Panc1 (cell line): ENCODE data around the gene DNASE1. TPM values are rescaled to one million over a fixed set of nuclear protein-coding genes. Genes with fewer than 3 reads are reported as not detected.

ENCODE experiments used
- ATAC-seq: fragments of 200-7000 bp; cut with Tn5 transposase; 2 replicates; pipeline ENCODE4 v1.9.1; 2020; ENCODE audit warnings: mild to moderate bottlenecking, moderate library complexity
- BruUV-seq: library from RNA; stranded (reverse); fragments of 400-500 nt; replicated peaks from 2 replicates; lab custom pipeline; 2021; lab: Mats Ljungman, UMichigan
- CTCF ChIA-PET: fragments of 300-600 bp; sonication (Branson Sonifier 250); formaldehyde crosslinking; loops from one replicate; lab custom pipeline; 2022; ENCODE audit warnings: antibody characterized with exemption; lab: Charles Lee
- POLR2A ChIA-PET: fragments of 300-600 bp; sonication (Branson Sonifier 250); formaldehyde crosslinking; loops from one replicate; lab custom pipeline; 2022; ENCODE audit warnings: antibody characterized with exemption; lab: Charles Lee
- DNase-seq: peaks from one replicate; pipeline ENCODE4 v3.0.0-alpha.2; 2010; ENCODE audit warnings: low read depth, low spot score
- H3K27ac ChIP-seq: 2 replicates; pipeline ENCODE4 v1.5.1; 2011; ENCODE audit warnings: mild to moderate bottlenecking, low read length, inconsistent platforms
- H3K27me3 ChIP-seq: fragments of 200-500 bp; sonication (Bioruptor generic); 2 replicates; pipeline ENCODE4 v1.6.0; 2014; ENCODE audit warnings: low read length, inconsistent platforms; ENCODE audit not compliant: control insufficient read depth, insufficient read depth
- H3K36me3 ChIP-seq: fragments of 200-500 bp; sonication (Bioruptor generic); 2 replicates; pipeline ENCODE4 v1.5.1; 2014; ENCODE audit warnings: inconsistent platforms, mild to moderate bottlenecking, low read length, moderate library complexity; ENCODE audit not compliant: control insufficient read depth, insufficient read depth
- H3K4me1 ChIP-seq: 2 replicates; pipeline ENCODE4 v1.5.1; 2011; ENCODE audit warnings: inconsistent platforms, mild to moderate bottlenecking, low read length, moderate library complexity; ENCODE audit not compliant: control insufficient read depth, insufficient read depth
- H3K4me3 ChIP-seq, 2 experiments: 2 replicates each; pipeline ENCODE4 v1.5.1; 2011 to 2012; ENCODE audit warnings: low read depth in 2 of 2, low read length in 2 of 2, mild to moderate bottlenecking in 2 of 2, inconsistent platforms in 1 of 2, moderate library complexity in 1 of 2
- H3K9me3 ChIP-seq: fragments of 200-500 bp; sonication (Bioruptor generic); 2 replicates; pipeline ENCODE4 v1.5.1; 2014; ENCODE audit warnings: low read depth, mild to moderate bottlenecking, inconsistent platforms, low read length, moderate library complexity; ENCODE audit not compliant: control insufficient read depth, insufficient read depth
- POLR2AphosphoS5 ChIP-seq: IDR thresholded peaks from 2 replicates; pipeline ENCODE4 v1.6.1; 2012; ENCODE audit warnings: mild to moderate bottlenecking, low read depth, low read length, moderate library complexity
- REST ChIP-seq, 2 experiments: IDR thresholded peaks; 2 replicates each; pipeline ENCODE4 v1.6.1; 2011 to 2012; ENCODE audit warnings: low read depth in 2 of 2, control low read depth in 1 of 2, low read length in 1 of 2, mild to moderate bottlenecking in 1 of 2, moderate library complexity in 1 of 2; ENCODE audit not compliant: insufficient read depth in 1 of 2
- SIN3A ChIP-seq: IDR thresholded peaks from 2 replicates; pipeline ENCODE4 v1.6.1; 2012; ENCODE audit warnings: low read depth, mild to moderate bottlenecking, low read length, moderate library complexity, borderline replicate concordance; ENCODE audit not compliant: insufficient read depth
- TCF7L2 ChIP-seq: IDR thresholded peaks from 2 replicates; pipeline ENCODE4 v1.6.1; 2011; ENCODE audit warnings: mild to moderate bottlenecking, low read depth, low read length, inconsistent platforms
- in situ Hi-C: cut with HindIII; loops from 2 replicates; pipeline ENCODE4 v1.10.0; 2016; ENCODE audit warnings: low sequenced_read_pairs, low pct_unique_long_range_greater_than_20kb
- intact Hi-C: fragments of 100-400 bp; cut with micrococcal nuclease; formaldehyde crosslinking; loops from one replicate; pipeline ENCODE4 v1.10.0; 2022; ENCODE audit not compliant: unreplicated experiment
- total RNA-seq: library from RNA; stranded (reverse); gene quantifications from one replicate; pipeline ENCODE4 v1.2.1, GENCODE V29; 2021; ENCODE audit not compliant: unreplicated experiment
- TF ChIP-seq, protein P1 (sequence below): fragments of 450-650 bp; IDR thresholded peaks from 2 replicates; pipeline ENCODE4 v1.5.1; 2017; ENCODE audit warnings: mild to moderate bottlenecking

The DNASE1 gene
- total RNA-seq, 1 experiment from 2014 or later, result 21.1 TPM

DNA sequence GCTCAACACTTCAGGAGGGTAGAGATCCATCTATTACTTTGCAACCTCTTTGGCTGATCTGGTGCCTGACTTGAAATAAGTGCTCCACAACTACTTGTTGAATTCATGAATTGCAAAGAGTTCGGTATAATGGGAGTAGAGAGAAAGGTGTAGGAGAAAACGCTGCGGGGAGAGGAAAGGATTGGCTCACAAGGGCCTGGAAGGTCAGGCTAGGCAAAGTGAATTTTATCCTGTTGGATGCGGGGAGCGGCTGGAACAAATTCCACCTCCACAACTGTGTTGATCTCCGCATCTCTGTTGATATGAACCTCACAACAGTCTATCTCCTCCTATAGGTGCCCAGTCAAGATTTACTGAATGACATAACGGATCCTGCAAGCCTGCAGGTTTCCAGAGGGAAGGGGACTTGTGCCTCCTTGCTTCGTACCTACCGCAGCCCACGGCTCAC, 43.8 kb upstream of the DNASE1 start:
- ChIA-PET CTCF (no interaction called here), POLR2A (no interaction called here)
- in situ Hi-C loops (no loop called here), intact Hi-C loops (no loop called here)
- BruUV-seq, result no TSS peak
- DNase-seq (no peak), ATAC-seq (peak; percentile 43; the same call in 1 of the 2 replicates)
- peak overlapping the region; percentile 82 for H3K27ac ChIP-seq
- H3K36me3 ChIP-seq, result peaks cover 3% of the 10 kb centered on the region; the same call in 1 of the 2 replicates
- no peaks in the 10 kb centered on the region for H3K27me3 ChIP-seq
- peak overlapping the region; percentile 57 to 90 for H3K4me3 ChIP-seq
- no peaks in the 10 kb centered on the region for H3K9me3 ChIP-seq
- H3K4me1 ChIP-seq, result peaks cover 14% of the 10 kb centered on the region
- TF ChIP-seq POLR2AphosphoS5 (no peak), REST (IDR thresholded peaks at IDR 0.05; ENCODE audit: insufficient read depth in 1 of 2, low read depth in 2 of 2, low read length in 1 of 2) (no peak), TCF7L2 (no peak), SIN3A (no peak)
- TF ChIP-seq, protein P1, sequence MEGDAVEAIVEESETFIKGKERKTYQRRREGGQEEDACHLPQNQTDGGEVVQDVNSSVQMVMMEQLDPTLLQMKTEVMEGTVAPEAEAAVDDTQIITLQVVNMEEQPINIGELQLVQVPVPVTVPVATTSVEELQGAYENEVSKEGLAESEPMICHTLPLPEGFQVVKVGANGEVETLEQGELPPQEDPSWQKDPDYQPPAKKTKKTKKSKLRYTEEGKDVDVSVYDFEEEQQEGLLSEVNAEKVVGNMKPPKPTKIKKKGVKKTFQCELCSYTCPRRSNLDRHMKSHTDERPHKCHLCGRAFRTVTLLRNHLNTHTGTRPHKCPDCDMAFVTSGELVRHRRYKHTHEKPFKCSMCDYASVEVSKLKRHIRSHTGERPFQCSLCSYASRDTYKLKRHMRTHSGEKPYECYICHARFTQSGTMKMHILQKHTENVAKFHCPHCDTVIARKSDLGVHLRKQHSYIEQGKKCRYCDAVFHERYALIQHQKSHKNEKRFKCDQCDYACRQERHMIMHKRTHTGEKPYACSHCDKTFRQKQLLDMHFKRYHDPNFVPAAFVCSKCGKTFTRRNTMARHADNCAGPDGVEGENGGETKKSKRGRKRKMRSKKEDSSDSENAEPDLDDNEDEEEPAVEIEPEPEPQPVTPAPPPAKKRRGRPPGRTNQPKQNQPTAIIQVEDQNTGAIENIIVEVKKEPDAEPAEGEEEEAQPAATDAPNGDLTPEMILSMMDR, result no peak

GRCh38 chr16:3611146-3611975, 43.1 kb upstream of the DNASE1 start, which contains the start of gene SLX4:
Gene SLX4, minus strand, starts transcription at chr16:3611606. Its CDS starts 2,642 bp downstream, at chr16:3608964.
- intact Hi-C loops (no loop called here), in situ Hi-C loops (no loop called here)
- peak; percentile 97 for ATAC-seq
- Histone ChIP-seq H3K9me3 (no peaks in the 10 kb centered on the region), H3K27ac (peak within 1 kb of the TSS; percentile 82), H3K4me1 (peaks cover 14% of the 10 kb centered on the region), H3K36me3 (peaks cover 3% of the 10 kb centered on the region; the same call in 1 of the 2 replicates), H3K27me3 (no peaks in the 10 kb centered on the region), H3K4me3 (peak within 1 kb of the TSS; percentile 57 to 96)
- no TSS peak for BruUV-seq
- TF ChIP-seq TCF7L2 (peak; percentile 90), REST (IDR thresholded peaks at IDR 0.05; ENCODE audit: insufficient read depth in 1 of 2, low read depth in 2 of 2, low read length in 1 of 2) (0 out of 4 replicates have a peak, but pooled peaks of 1 of the 2 experiments have one; percentile 35), POLR2AphosphoS5 (peak; percentile 71), SIN3A (peak; percentile 36; the same call in 1 of the 2 replicates)
- TF ChIP-seq, protein P1, result no peak
- peak; percentile 58 for DNase-seq
- ChIA-PET POLR2A (no interaction called here), CTCF (no interaction called here)
